Stimulated activated CD4-positive, alpha-beta T cell treated with anti-CD3 and anti-CD28 coated beads, Interleukin-4, amount 100 ng/mL, for 4 hours (primary cell): ENCODE measurements around the gene RALGPS2.
"Not testable (repeated sequence)": the region's sequence is repeated elsewhere in the genome, so short reads cannot be mapped to it uniquely, and the experiment has no call there.

ENCODE experiments used
- DNase-seq, 2 experiments: peaks; one replicate each; pipeline ENCODE4 v3.0.0-alpha.2; 2020

RALGPS2 gene

GRCh38 chr1:178946855-178947676 lies 222.0 kb downstream of the RALGPS2 start:
- no peak for DNase-seq

- no peak for DNase-seq
Measured at GRCh38 chr1:178947677-178947981, 222.6 kb downstream of the RALGPS2 start.

- DNase-seq: no peak
Measured at GRCh38 chr1:178948676-178949075, 223.6 kb downstream of the RALGPS2 start.

- DNase-seq: not testable (repeated sequence)
Measured at GRCh38 chr1:178949866-178950265, 224.8 kb downstream of the RALGPS2 start.

GRCh38 chr1:178951600-178951999 lies 226.6 kb downstream of the RALGPS2 start:
- no peak for DNase-seq

- no peak for DNase-seq
Measured at GRCh38 chr1:178953034-178953433, 228.0 kb downstream of the RALGPS2 start.

- no peak for DNase-seq
Measured at GRCh38 chr1:178953538-178954324, 228.7 kb downstream of the RALGPS2 start.

- DNase-seq: no peak
Measured at GRCh38 chr1:178954325-178954690, 229.3 kb downstream of the RALGPS2 start.

- no peak for DNase-seq
Measured at GRCh38 chr1:178954937-178955336, 229.9 kb downstream of the RALGPS2 start.

- DNase-seq: no peak
Measured at GRCh38 chr1:178955391-178955954, 230.4 kb downstream of the RALGPS2 start.

GRCh38 chr1:178958491-178958890 lies 233.4 kb downstream of the RALGPS2 start:
- DNase-seq: no peak

GRCh38 chr1:178959543-178960460 lies 234.8 kb downstream of the RALGPS2 start:
- DNase-seq: no peak

- no peak for DNase-seq
Measured at GRCh38 chr1:178960482-178961240, 235.6 kb downstream of the RALGPS2 start.

GRCh38 chr1:178961331-178961730 lies 236.3 kb downstream of the RALGPS2 start:
- DNase-seq: no peak

GRCh38 chr1:178961868-178962267 lies 236.8 kb downstream of the RALGPS2 start:
- no peak for DNase-seq

GRCh38 chr1:178962853-178963711 lies 238.0 kb downstream of the RALGPS2 start:
- DNase-seq: no peak

- DNase-seq: no peak
Measured at GRCh38 chr1:178964469-178965330, 239.7 kb downstream of the RALGPS2 start.

GRCh38 chr1:178966312-178966711 lies 241.3 kb downstream of the RALGPS2 start:
- DNase-seq: no peak

GRCh38 chr1:178969226-178969987 lies 244.4 kb downstream of the RALGPS2 start:
- no peak for DNase-seq
